NT2/D1 (cell line): Measurements from ENCODE around the gene LAPTM5.
A peak's percentile ranks its signal among the peaks of the same experiment; 100 is the strongest.

Experiments
- DNase-seq: peaks from one replicate; pipeline ENCODE4 v3.0.0-alpha.2; 2011; ENCODE audit warnings: low read depth, low spot score
- H3K27me3 ChIP-seq: 2 replicates; pipeline ENCODE4 v1.6.0; 2011; ENCODE audit warnings: mild to moderate bottlenecking; ENCODE audit not compliant: insufficient read length, insufficient read depth
- H3K36me3 ChIP-seq: 2 replicates; pipeline ENCODE4 v1.6.1; 2011; ENCODE audit warnings: mild to moderate bottlenecking, low read length, mixed read lengths; ENCODE audit not compliant: insufficient read depth, insufficient read length
- H3K4me1 ChIP-seq: 2 replicates; pipeline ENCODE4 v1.5.1; 2011; ENCODE audit not compliant: insufficient read depth, insufficient read length
- H3K4me3 ChIP-seq: 2 replicates; pipeline ENCODE4 v1.5.1; 2011; ENCODE audit warnings: low read depth; ENCODE audit not compliant: insufficient read length
- H3K9ac ChIP-seq: 2 replicates; pipeline ENCODE4 v1.6.0; 2011; ENCODE audit warnings: low read depth; ENCODE audit not compliant: insufficient read length
- H3K9me3 ChIP-seq: 2 replicates; pipeline ENCODE4 v1.5.1; 2011; ENCODE audit warnings: mild to moderate bottlenecking, low read length; ENCODE audit not compliant: insufficient read depth
- SUZ12 ChIP-seq: IDR thresholded peaks from 2 replicates; pipeline ENCODE4 v1.6.1; 2011; ENCODE audit not compliant: insufficient read length, insufficient read depth; ENCODE audit errors: extremely low read depth
- YY1 ChIP-seq: IDR thresholded peaks from 2 replicates; pipeline ENCODE4 v1.6.1; 2011; ENCODE audit not compliant: insufficient read length, insufficient read depth
- ZNF274 ChIP-seq: IDR thresholded peaks from 2 replicates; pipeline ENCODE4 v1.6.1; 2011; ENCODE audit warnings: mild to moderate bottlenecking, low read depth, low read length

Gene LAPTM5

DNA sequence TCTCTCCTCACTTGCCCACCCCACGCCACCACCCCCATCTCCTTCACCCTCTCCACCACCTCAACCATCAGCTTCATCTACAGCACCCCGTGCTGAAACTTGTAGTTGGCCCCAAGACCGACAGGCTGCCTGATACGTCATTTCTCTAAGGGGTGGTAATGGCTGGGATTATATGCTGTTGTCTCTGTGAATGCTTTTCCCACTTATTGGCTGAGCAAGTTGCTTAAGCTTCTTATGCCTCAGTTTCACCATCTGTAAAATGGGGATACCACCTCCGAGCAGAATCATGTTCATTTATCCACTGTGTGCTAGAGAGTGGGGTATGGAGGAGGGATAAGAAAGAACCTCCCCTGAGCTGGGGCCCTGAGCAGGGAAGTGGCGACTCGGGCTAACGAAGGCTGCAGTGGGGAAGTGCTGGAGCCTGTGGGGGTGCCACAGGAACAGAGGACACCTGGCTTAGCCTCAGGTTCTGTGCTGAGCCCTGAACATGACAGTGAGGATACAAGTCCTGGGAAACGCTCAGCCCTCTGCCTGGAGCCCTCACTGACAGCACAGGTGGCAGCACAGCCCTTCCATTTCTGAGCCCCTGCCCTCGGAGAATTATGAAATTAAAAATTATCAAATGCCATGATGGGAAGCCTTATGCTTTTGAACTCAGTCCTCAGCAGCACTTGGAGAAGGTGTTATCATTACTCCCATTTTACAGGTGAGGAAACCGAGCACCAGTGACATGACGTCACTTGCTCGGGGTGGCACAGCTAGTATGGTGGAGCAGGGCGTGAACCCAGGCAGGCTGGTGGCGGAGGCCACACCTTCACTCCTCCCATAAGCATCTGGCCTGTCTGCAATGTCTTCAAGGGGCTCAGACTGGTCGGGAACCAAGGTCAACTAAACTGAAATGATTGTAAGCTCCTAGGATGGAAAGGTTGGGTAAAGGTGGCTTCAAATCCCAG is 37.0 kb downstream of the LAPTM5 start:
- DNase-seq: no peak
- Histone ChIP-seq H3K9me3 (peaks cover 7% of the 10 kb centered on the region), H3K4me3 (no peak overlapping the region), H3K9ac (peak overlapping the region; percentile 75), H3K4me1 (peaks cover 14% of the 10 kb centered on the region), H3K36me3 (peaks cover 3% of the 10 kb centered on the region), H3K27me3 (peaks cover 4% of the 10 kb centered on the region)
- TF ChIP-seq SUZ12: no peak
- no peak for TF ChIP-seq ZNF274
- TF ChIP-seq YY1: no peak

DNA sequence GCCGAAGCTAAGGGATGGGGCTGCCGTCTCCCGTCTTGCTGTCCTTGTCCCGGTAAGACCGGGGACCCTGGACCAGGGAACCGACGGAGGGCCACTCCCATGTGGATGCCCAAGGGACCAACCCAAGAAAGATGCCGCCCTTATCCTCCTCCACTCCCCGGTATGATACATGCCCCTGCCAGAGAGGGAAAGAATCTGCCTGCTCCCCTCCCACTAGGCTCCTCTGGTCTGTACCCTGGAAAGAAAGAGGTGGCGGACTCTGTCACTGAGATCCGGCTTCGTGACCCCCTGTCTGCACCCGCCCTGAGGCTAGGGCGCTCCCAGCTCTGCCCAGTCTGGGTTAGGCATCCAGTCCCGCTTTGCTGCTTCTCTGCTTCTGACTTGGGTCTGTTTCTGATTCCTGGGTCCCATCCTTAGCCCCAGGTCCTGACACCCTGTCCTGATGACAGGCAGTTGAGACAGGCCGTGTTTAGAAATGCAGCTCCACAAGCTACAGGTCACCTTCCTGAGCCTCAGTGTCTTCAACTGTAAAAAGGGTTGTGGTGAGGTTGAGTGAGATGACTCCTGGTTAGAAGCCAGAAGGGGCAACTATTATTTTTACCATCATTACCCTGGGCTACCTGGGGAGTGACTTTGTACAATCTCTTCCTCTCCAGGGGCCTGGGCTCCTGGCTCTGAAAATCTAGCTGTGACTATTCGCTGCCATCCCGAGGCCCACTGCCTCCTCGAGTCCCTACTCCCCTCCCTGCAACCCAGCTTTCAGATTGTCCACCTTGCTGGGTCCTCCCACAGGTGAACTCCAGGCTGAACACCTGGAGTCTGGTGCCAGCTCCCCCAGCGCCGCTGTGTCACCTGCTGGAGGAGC is 37.9 kb downstream of the LAPTM5 start:
- Histone ChIP-seq H3K27me3 (peaks cover 4% of the 10 kb centered on the region), H3K4me1 (peaks cover 14% of the 10 kb centered on the region), H3K9ac (peak overlapping the region; percentile 75), H3K36me3 (peaks cover 3% of the 10 kb centered on the region), H3K4me3 (peak overlapping the region; percentile 63), H3K9me3 (peaks cover 15% of the 10 kb centered on the region)
- DNase-seq: no peak
- no peak for TF ChIP-seq ZNF274
- no peak for TF ChIP-seq YY1
- TF ChIP-seq SUZ12: no peak

GRCh38 chr1:30718636-30719405 is 38.8 kb downstream of the LAPTM5 start:
- peaks cover 15% of the 10 kb centered on the region for H3K9me3 ChIP-seq
- DNase-seq: peak; percentile 80
- H3K4me3 ChIP-seq: peak overlapping the region; percentile 63
- TF ChIP-seq ZNF274: no peak
- TF ChIP-seq YY1: no peak
- TF ChIP-seq SUZ12: no peak
- H3K36me3 ChIP-seq: peaks cover 3% of the 10 kb centered on the region
- H3K4me1 ChIP-seq: peaks cover 14% of the 10 kb centered on the region
- H3K9ac ChIP-seq: peak overlapping the region; percentile 75
- peaks cover 4% of the 10 kb centered on the region for H3K27me3 ChIP-seq

DNA sequence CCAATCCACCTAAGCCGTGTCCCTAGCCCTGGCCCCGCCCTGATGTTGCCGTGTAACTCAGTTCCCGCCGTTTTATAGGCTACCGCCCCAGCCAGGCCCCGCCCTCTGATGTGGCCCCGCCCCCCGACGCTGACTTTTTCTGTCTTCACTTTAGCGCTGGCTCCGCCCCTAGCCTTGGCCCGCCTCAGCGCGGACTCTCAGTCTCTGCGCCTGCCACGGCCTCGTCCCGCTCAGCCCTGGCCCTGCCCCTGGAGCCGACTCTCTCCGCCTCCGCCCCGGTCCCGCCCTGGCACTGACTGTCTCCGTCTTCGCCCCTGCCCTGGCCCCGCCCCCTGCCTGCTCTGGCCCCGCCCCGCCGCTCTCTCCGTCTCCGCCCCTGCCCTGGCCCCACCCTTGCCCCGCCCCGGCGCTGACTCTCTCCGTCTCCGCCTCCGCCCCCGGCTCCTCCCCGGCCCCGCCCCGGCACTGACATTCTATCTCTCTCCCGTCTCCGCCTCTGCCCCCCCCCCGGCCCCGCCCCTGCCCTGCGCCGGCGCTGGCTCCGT is 39.4 kb downstream of the LAPTM5 start:
- H3K27me3 ChIP-seq: peaks cover 4% of the 10 kb centered on the region
- H3K36me3 ChIP-seq: peaks cover 3% of the 10 kb centered on the region
- peaks cover 15% of the 10 kb centered on the region for H3K9me3 ChIP-seq
- DNase-seq: peak; percentile 100
- TF ChIP-seq ZNF274: no peak
- no peak for TF ChIP-seq SUZ12
- TF ChIP-seq YY1: no peak
- peaks cover 16% of the 10 kb centered on the region for H3K4me1 ChIP-seq
- peak overlapping the region; percentile 29 for H3K4me3 ChIP-seq
- no peak overlapping the region for H3K9ac ChIP-seq

GRCh38 chr1:30716646-30717045 is 40.9 kb downstream of the LAPTM5 start:
- TF ChIP-seq YY1 (no peak), ZNF274 (no peak), SUZ12 (no peak)
- Histone ChIP-seq H3K9ac (no peak overlapping the region), H3K27me3 (peaks cover 4% of the 10 kb centered on the region), H3K9me3 (peaks cover 15% of the 10 kb centered on the region), H3K4me1 (peaks cover 11% of the 10 kb centered on the region), H3K4me3 (no peak overlapping the region), H3K36me3 (no peaks in the 10 kb centered on the region)
- DNase-seq: no peak

- H3K4me1 ChIP-seq: peaks cover 11% of the 10 kb centered on the region
- TF ChIP-seq SUZ12 (no peak), ZNF274 (no peak), YY1 (no peak)
These were observed 41.7 kb downstream of the LAPTM5 start for GRCh38 chr1:30715886-30716285.

More at GRCh38 chr1:30715886-30716285, 41.7 kb downstream of the LAPTM5 start:
- Histone ChIP-seq H3K27me3 (peaks cover 4% of the 10 kb centered on the region), H3K9me3 (peaks cover 15% of the 10 kb centered on the region), H3K36me3 (no peaks in the 10 kb centered on the region), H3K4me3 (no peak overlapping the region), H3K9ac (no peak overlapping the region)
- no peak for DNase-seq
